Astrocyte (in vitro differentiated cells and primary cell): ENCODE measurements around the gene CNN3. TPM values are rescaled to one million over a fixed set of nuclear protein-coding genes. Genes with fewer than 3 reads are reported as not detected.

Source experiments
- DNase-seq: peaks from one replicate; pipeline ENCODE4 v3.0.0-alpha.2; 2010; ENCODE audit warnings: low read depth
- FAIRE-seq: peaks from 2 replicates; lab custom pipeline; 2011; peaks lifted over from hg19 to GRCh38; lab: Jason Lieb, UNC
- H2AFZ ChIP-seq: 2 replicates; pipeline ENCODE4 v1.6.0; 2012; ENCODE audit warnings: low read depth, low read length, inconsistent platforms
- H3K27ac ChIP-seq: 2 replicates; pipeline ENCODE4 v1.5.1; 2011; ENCODE audit warnings: low read depth, low read length, inconsistent platforms
- H3K27me3 ChIP-seq: 2 replicates; pipeline ENCODE4 v1.6.0; 2011; ENCODE audit warnings: low read length, inconsistent platforms; ENCODE audit not compliant: insufficient read depth
- H3K36me3 ChIP-seq: 2 replicates; pipeline ENCODE4 v1.5.1; 2011; ENCODE audit warnings: low read length, inconsistent platforms; ENCODE audit not compliant: insufficient read depth
- H3K4me1 ChIP-seq: 2 replicates; pipeline ENCODE4 v1.5.1; 2011; ENCODE audit warnings: low read length, inconsistent platforms; ENCODE audit not compliant: insufficient read depth
- H3K4me2 ChIP-seq: 2 replicates; pipeline ENCODE4 v1.6.0; 2012; ENCODE audit warnings: low read length, inconsistent platforms
- H3K4me3 ChIP-seq: 2 replicates; pipeline ENCODE4 v1.5.1; 2011; ENCODE audit warnings: low read depth, mild to moderate bottlenecking, low read length, inconsistent platforms; ENCODE audit not compliant: insufficient read depth
- H3K79me2 ChIP-seq: 2 replicates; pipeline ENCODE4 v1.6.0; 2012; ENCODE audit warnings: mild to moderate bottlenecking, low read length, inconsistent platforms; ENCODE audit not compliant: insufficient read depth
- H3K9ac ChIP-seq: 2 replicates; pipeline ENCODE4 v1.6.0; 2012; ENCODE audit warnings: mild to moderate bottlenecking, low read length, inconsistent platforms
- H3K9me3 ChIP-seq: 2 replicates; pipeline ENCODE4 v1.5.1; 2012; ENCODE audit warnings: low read depth, mild to moderate bottlenecking, low read length, inconsistent platforms; ENCODE audit not compliant: insufficient read depth
- H4K20me1 ChIP-seq: 2 replicates; pipeline ENCODE4 v1.6.0; 2012; ENCODE audit warnings: low read length, inconsistent platforms; ENCODE audit not compliant: insufficient read depth
- H3K27ac Mint-ChIP-seq: one replicate; pipeline ENCODE4 v1.8.0; 2021; ENCODE audit warnings: mild to moderate bottlenecking, mixed read lengths; ENCODE audit not compliant: unreplicated experiment
- H3K27me3 Mint-ChIP-seq: one replicate; pipeline ENCODE4 v1.8.0; 2021; ENCODE audit warnings: low read depth, mixed read lengths; ENCODE audit not compliant: unreplicated experiment
- H3K36me3 Mint-ChIP-seq: one replicate; pipeline ENCODE4 v1.8.0; 2021; ENCODE audit warnings: low read depth, mixed read lengths; ENCODE audit not compliant: unreplicated experiment
- H3K4me1 Mint-ChIP-seq: one replicate; pipeline ENCODE4 v1.8.0; 2021; ENCODE audit warnings: low read depth, mixed read lengths; ENCODE audit not compliant: unreplicated experiment
- H3K4me3 Mint-ChIP-seq: one replicate; pipeline ENCODE4 v1.8.0; 2021; ENCODE audit warnings: mild to moderate bottlenecking, moderate library complexity, mixed read lengths; ENCODE audit not compliant: unreplicated experiment
- H3K9me3 Mint-ChIP-seq: one replicate; pipeline ENCODE4 v1.8.0; 2021; ENCODE audit warnings: mild to moderate bottlenecking, mixed read lengths; ENCODE audit not compliant: unreplicated experiment
- EZH2 ChIP-seq: IDR thresholded peaks from 2 replicates; pipeline ENCODE4 v1.6.1; 2012; ENCODE audit warnings: mild to moderate bottlenecking, low read length, inconsistent platforms; ENCODE audit not compliant: insufficient read depth
- total RNA-seq: library from RNA; stranded (reverse); gene quantifications from 2 replicates; pipeline ENCODE4 v1.2.1, GENCODE V29; 2021
- TF ChIP-seq, protein P1 (sequence below): IDR thresholded peaks from 2 replicates; pipeline ENCODE4 v1.5.1; 2011; ENCODE audit warnings: low read depth, mild to moderate bottlenecking, inconsistent platforms, low read length, moderate library complexity; ENCODE audit not compliant: insufficient read depth

The CNN3 gene
- total RNA-seq, 1 donor from 2014 or later: 515 TPM

DNA sequence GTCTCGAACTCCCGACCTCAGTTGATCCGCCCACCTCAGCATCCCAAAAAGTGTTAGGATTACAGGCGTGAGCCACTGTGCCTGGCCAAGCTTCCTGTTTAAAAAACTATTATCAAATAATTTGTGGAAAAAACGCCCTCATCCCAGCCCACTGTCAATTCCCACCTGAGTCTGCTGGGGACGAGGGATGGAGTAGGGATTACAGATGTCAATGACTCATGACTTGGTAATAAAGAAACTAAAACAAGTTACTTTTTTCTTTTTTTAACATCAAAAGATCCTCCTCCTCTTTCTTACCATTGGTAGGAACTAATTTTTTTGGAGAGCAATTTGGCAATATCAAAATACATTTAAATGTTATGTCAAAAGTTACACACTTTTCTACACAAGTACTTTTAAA, 9.7 kb downstream of the CNN3 start:
- no peaks in the 10 kb centered on the region for H3K9me3 ChIP-seq
- TF ChIP-seq, protein P1, sequence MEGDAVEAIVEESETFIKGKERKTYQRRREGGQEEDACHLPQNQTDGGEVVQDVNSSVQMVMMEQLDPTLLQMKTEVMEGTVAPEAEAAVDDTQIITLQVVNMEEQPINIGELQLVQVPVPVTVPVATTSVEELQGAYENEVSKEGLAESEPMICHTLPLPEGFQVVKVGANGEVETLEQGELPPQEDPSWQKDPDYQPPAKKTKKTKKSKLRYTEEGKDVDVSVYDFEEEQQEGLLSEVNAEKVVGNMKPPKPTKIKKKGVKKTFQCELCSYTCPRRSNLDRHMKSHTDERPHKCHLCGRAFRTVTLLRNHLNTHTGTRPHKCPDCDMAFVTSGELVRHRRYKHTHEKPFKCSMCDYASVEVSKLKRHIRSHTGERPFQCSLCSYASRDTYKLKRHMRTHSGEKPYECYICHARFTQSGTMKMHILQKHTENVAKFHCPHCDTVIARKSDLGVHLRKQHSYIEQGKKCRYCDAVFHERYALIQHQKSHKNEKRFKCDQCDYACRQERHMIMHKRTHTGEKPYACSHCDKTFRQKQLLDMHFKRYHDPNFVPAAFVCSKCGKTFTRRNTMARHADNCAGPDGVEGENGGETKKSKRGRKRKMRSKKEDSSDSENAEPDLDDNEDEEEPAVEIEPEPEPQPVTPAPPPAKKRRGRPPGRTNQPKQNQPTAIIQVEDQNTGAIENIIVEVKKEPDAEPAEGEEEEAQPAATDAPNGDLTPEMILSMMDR: no peak
- TF ChIP-seq EZH2: no peak
- H3K9ac ChIP-seq: no peak overlapping the region
- peaks cover 100% of the 10 kb centered on the region for H3K79me2 ChIP-seq
- H3K27me3 ChIP-seq: no peaks in the 10 kb centered on the region
- no peak overlapping the region for H3K27ac ChIP-seq
- H3K9me3 Mint-ChIP-seq: no peaks in the 10 kb centered on the region
- peaks cover 38% of the 10 kb centered on the region for H3K4me1 ChIP-seq
- no peaks in the 10 kb centered on the region for H3K27me3 Mint-ChIP-seq
- H3K4me1 Mint-ChIP-seq: peaks cover 65% of the 10 kb centered on the region
- peaks cover 7% of the 10 kb centered on the region for H3K36me3 ChIP-seq
- no peak for FAIRE-seq
- H3K27ac Mint-ChIP-seq: peak overlapping the region; percentile 66
- H4K20me1 ChIP-seq: peaks cover 100% of the 10 kb centered on the region
- H3K4me2 ChIP-seq: peak overlapping the region; percentile 33
- no peak overlapping the region for H3K4me3 Mint-ChIP-seq
- H3K36me3 Mint-ChIP-seq: peaks cover 25% of the 10 kb centered on the region
- H2AFZ ChIP-seq: no peak overlapping the region
- H3K4me3 ChIP-seq: no peak overlapping the region
- no peak for DNase-seq

DNA sequence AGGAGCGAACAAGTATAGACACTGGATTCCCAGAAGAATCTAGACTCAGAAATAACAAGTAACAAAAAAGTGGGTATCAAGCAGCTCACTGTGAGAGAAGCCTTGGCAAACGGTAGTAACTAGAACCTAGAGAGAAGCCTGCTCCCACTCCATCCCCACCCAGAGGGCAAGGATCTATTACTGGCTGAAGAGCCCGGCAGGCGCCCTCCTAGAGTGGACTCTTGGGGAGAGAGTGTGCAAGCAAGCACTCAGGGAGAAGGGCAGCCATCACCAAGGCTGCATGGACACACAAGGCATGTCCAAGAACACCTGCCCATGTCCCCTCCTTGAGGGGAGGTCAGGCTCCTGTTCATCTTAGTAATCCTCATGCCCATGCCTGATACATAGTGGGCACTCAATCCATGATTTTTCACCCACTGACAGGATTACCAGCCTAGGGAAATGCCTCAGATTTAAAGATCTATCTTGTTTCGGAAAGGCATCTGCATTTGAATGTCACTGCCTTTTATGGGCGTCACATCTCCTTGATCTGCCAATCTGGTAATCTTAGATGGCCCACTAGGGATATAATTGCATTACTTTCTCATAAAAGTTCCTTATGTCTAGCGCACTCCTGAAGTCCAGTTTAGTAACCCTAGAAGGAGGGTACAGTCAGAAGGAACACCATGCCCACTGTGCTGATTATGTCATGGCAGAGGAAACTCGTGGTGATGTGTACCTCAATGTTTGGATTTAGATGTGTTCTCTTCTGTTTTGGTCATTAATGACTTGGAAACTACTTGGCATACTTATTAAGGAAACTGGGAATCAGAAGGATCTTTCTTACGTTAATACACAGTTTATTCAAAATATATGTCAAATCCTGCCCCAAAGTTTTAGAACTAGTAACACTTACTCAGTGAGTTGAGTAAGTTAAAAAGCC, 14.4 kb downstream of the CNN3 start:
- no peak overlapping the region for H3K4me2 ChIP-seq
- H3K79me2 ChIP-seq: peaks cover 99% of the 10 kb centered on the region
- DNase-seq (no peak), FAIRE-seq (peak; percentile 50)
- H3K36me3 Mint-ChIP-seq: peaks cover 30% of the 10 kb centered on the region
- no peak overlapping the region for H2AFZ ChIP-seq
- H3K27ac Mint-ChIP-seq: peak overlapping the region; percentile 78
- H3K9me3 ChIP-seq: no peaks in the 10 kb centered on the region
- H3K27ac ChIP-seq: no peak overlapping the region
- H3K9ac ChIP-seq: no peak overlapping the region
- peaks cover 8% of the 10 kb centered on the region for H3K4me1 ChIP-seq
- H4K20me1 ChIP-seq: peaks cover 96% of the 10 kb centered on the region
- H3K36me3 ChIP-seq: peaks cover 17% of the 10 kb centered on the region
- no peaks in the 10 kb centered on the region for H3K27me3 Mint-ChIP-seq
- TF ChIP-seq, protein P1: no peak
- TF ChIP-seq EZH2: no peak
- peaks cover 59% of the 10 kb centered on the region for H3K4me1 Mint-ChIP-seq
- H3K9me3 Mint-ChIP-seq: no peaks in the 10 kb centered on the region
- no peak overlapping the region for H3K4me3 Mint-ChIP-seq
- no peaks in the 10 kb centered on the region for H3K27me3 ChIP-seq
- no peak overlapping the region for H3K4me3 ChIP-seq

DNA sequence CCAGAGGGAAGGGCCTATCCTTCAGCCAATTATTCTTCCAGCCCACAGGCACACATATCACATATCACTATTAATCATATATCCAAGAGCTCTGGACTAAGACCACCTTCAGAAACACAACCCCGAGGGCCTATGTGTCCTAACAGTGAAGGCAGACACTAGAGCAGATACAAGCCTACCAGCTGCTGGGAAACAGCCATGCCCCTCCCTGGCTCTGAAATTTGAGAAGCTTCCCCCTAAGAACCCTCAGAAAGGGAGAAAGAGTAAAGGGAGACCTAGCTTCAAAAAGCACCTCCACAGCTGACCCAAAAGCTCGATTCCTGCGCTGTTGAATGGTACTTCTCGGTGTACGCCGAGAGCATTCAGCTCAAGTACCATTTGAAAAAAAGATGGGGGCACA, 17.4 kb downstream of the CNN3 start:
- FAIRE-seq (no peak), DNase-seq (no peak)
- no peak for TF ChIP-seq EZH2
- TF ChIP-seq, protein P1: no peak
- H3K27ac ChIP-seq: no peak overlapping the region
- H3K36me3 Mint-ChIP-seq: peaks cover 34% of the 10 kb centered on the region
- no peaks in the 10 kb centered on the region for H3K27me3 Mint-ChIP-seq
- no peak overlapping the region for H3K9ac ChIP-seq
- H3K9me3 ChIP-seq: no peaks in the 10 kb centered on the region
- H3K4me3 Mint-ChIP-seq: no peak overlapping the region
- peaks cover 99% of the 10 kb centered on the region for H3K79me2 ChIP-seq
- H3K27me3 ChIP-seq: no peaks in the 10 kb centered on the region
- H3K4me1 ChIP-seq: peaks cover 22% of the 10 kb centered on the region
- peaks cover 96% of the 10 kb centered on the region for H4K20me1 ChIP-seq
- H3K4me1 Mint-ChIP-seq: peaks cover 57% of the 10 kb centered on the region
- no peak overlapping the region for H3K4me3 ChIP-seq
- peaks cover 33% of the 10 kb centered on the region for H3K36me3 ChIP-seq
- no peaks in the 10 kb centered on the region for H3K9me3 Mint-ChIP-seq
- peak overlapping the region; percentile 6 for H3K27ac Mint-ChIP-seq
- peak overlapping the region; percentile 24 for H3K4me2 ChIP-seq
- no peak overlapping the region for H2AFZ ChIP-seq
